HepG2 (cell line): Measurements from ENCODE around the gene DCLK1.

Source experiments
- ERF ChIP-seq: IDR thresholded peaks from 2 replicates; pipeline ENCODE4 v1.6.1; 2018; ENCODE audit warnings: missing biosample characterization, missing genetic modification reagents
- MYC ChIP-seq: sonication (generic); formaldehyde crosslinking; IDR thresholded peaks from 2 replicates; pipeline ENCODE4 v1.9.0; 2021; ENCODE audit warnings: missing genetic modification reagents, borderline replicate concordance
- ZFP90 ChIP-seq: sonication (generic); formaldehyde crosslinking; IDR thresholded peaks from 2 replicates; pipeline ENCODE4 v1.8.0; 2022; ENCODE audit warnings: missing genetic modification reagents, mild to moderate bottlenecking, inconsistent platforms, borderline replicate concordance

- TF ChIP-seq ZFP90 (CRISPR knock-in tag): no peak
- TF ChIP-seq ERF (CRISPR knock-in tag): no peak
- TF ChIP-seq MYC (CRISPR knock-in tag): no peak
Observed at GRCh38 chr13:35856084-35856483, 275.1 kb downstream of the DCLK1 start.
